Ishikawa (cell line): Measurements from ENCODE around the gene ATG4C.

Experiments
- CEBPB ChIP-seq: IDR thresholded peaks from 2 replicates; pipeline ENCODE4 v1.6.1; 2012
- CREB1 ChIP-seq: IDR thresholded peaks from 2 replicates; pipeline ENCODE4 v1.6.1; 2012; ENCODE audit warnings: low read depth
- EGR1 ChIP-seq: IDR thresholded peaks from 2 replicates; pipeline ENCODE4 v1.6.1; 2012
- EP300 ChIP-seq: IDR thresholded peaks from 2 replicates; pipeline ENCODE4 v1.6.1; 2012; ENCODE audit warnings: borderline replicate concordance
- FOXM1 ChIP-seq: IDR thresholded peaks from 2 replicates; pipeline ENCODE4 v1.6.1; 2012; ENCODE audit warnings: low read depth, borderline replicate concordance
- NFIC ChIP-seq: IDR thresholded peaks from 2 replicates; pipeline ENCODE4 v1.6.1; 2012
- RAD21 ChIP-seq: IDR thresholded peaks from 2 replicates; pipeline ENCODE4 v1.6.1; 2012; ENCODE audit warnings: low read depth
- TAF1 ChIP-seq: IDR thresholded peaks from 2 replicates; pipeline ENCODE4 v1.6.1; 2012; ENCODE audit warnings: low read depth, mild to moderate bottlenecking
- TCF12 ChIP-seq: IDR thresholded peaks from 2 replicates; pipeline ENCODE4 v1.6.1; 2012; ENCODE audit warnings: low read depth
- TEAD4 ChIP-seq: IDR thresholded peaks from 2 replicates; pipeline ENCODE4 v1.6.1; 2012
- YY1 ChIP-seq: IDR thresholded peaks from 2 replicates; pipeline ENCODE4 v1.6.1; 2012; ENCODE audit warnings: low read depth
- ZBTB7A ChIP-seq: IDR thresholded peaks from 2 replicates; pipeline ENCODE4 v1.6.1; 2012; ENCODE audit warnings: low read depth
- TF ChIP-seq, protein P1 (sequence below): IDR thresholded peaks from 2 replicates; pipeline ENCODE4 v1.6.1; 2012
- TF ChIP-seq, protein P2 (sequence below): IDR thresholded peaks from 2 replicates; pipeline ENCODE4 v1.6.1; 2012
- TF ChIP-seq, protein P3 (sequence below): IDR thresholded peaks from 2 replicates; pipeline ENCODE4 v1.6.1; 2012; ENCODE audit warnings: low read depth, mild to moderate bottlenecking

ATG4C gene

DNA sequence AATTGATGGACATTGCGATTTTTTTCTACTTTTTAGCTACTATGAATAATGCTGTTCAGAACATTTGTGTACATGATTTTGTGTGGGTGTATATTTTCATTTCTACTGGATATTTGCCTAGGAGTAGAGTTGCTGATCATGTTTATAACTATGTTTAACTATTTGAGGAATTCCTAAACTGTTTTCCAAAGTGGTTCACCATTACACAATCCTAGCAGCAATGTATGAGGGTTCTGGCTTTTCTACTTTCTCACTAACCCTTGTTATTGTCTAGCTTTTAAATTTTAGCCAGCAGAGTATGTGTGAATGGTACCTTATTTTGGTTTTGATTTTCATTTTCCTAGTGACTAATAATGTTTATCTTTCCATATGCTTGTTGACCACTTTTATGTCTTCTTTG, 86.2 kb downstream of the ATG4C start:
- TF ChIP-seq TAF1, result no peak
- no peak for TF ChIP-seq YY1
- TF ChIP-seq EP300, result no peak
- no peak for TF ChIP-seq NFIC
- TF ChIP-seq FOXM1, result no peak
- TF ChIP-seq, protein P1, sequence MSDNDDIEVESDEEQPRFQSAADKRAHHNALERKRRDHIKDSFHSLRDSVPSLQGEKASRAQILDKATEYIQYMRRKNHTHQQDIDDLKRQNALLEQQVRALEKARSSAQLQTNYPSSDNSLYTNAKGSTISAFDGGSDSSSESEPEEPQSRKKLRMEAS, result no peak
- no peak for TF ChIP-seq RAD21
- no peak for TF ChIP-seq TCF12
- no peak for TF ChIP-seq ZBTB7A
- TF ChIP-seq CREB1, result no peak
- TF ChIP-seq, protein P2, sequence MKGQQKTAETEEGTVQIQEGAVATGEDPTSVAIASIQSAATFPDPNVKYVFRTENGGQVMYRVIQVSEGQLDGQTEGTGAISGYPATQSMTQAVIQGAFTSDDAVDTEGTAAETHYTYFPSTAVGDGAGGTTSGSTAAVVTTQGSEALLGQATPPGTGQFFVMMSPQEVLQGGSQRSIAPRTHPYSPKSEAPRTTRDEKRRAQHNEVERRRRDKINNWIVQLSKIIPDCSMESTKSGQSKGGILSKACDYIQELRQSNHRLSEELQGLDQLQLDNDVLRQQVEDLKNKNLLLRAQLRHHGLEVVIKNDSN, result no peak
- TF ChIP-seq, protein P3, sequence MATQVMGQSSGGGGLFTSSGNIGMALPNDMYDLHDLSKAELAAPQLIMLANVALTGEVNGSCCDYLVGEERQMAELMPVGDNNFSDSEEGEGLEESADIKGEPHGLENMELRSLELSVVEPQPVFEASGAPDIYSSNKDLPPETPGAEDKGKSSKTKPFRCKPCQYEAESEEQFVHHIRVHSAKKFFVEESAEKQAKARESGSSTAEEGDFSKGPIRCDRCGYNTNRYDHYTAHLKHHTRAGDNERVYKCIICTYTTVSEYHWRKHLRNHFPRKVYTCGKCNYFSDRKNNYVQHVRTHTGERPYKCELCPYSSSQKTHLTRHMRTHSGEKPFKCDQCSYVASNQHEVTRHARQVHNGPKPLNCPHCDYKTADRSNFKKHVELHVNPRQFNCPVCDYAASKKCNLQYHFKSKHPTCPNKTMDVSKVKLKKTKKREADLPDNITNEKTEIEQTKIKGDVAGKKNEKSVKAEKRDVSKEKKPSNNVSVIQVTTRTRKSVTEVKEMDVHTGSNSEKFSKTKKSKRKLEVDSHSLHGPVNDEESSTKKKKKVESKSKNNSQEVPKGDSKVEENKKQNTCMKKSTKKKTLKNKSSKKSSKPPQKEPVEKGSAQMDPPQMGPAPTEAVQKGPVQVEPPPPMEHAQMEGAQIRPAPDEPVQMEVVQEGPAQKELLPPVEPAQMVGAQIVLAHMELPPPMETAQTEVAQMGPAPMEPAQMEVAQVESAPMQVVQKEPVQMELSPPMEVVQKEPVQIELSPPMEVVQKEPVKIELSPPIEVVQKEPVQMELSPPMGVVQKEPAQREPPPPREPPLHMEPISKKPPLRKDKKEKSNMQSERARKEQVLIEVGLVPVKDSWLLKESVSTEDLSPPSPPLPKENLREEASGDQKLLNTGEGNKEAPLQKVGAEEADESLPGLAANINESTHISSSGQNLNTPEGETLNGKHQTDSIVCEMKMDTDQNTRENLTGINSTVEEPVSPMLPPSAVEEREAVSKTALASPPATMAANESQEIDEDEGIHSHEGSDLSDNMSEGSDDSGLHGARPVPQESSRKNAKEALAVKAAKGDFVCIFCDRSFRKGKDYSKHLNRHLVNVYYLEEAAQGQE, result no peak
- no peak for TF ChIP-seq TEAD4
- no peak for TF ChIP-seq EGR1
- TF ChIP-seq CEBPB, result no peak

DNA sequence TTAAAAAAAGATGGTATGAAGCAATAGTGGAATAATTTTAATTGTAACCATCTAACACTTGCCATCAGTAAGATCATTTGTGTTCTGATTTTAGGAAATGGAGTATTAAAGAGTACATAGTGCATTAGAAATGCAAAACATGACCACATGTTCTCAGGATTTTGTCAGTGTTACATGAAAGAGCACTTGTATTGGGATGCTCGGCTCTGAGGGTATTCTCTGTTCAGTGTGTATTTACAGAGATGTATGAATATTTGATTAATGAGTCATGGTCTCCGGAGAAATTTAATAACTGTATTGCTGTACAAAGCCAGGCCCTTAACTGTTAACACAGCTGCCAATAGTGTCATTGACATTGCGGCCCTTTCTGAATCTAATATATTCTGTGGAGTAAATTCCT, 91.7 kb downstream of the ATG4C start:
- TF ChIP-seq TEAD4, result no peak

DNA sequence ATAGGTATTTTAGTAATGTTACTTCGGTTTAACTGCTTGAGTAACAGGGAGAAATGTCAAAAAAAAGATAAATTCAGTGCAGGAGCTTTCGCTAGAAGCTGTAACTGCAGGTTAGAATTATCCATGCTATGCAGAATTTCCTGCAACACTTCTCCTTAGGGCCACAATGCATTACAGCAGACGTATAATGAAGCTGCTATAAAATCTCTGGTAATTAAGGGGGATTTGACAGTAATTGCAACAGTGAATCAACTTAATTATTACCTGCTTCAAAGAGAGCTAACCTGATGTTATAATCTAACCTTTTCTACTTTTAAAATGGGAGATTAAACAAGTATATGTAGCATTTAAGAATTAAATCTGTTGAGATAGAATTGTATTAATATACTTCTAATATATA, 92.6 kb downstream of the ATG4C start:
- TF ChIP-seq, protein P3, result no peak
- TF ChIP-seq NFIC (no peak), CREB1 (no peak), RAD21 (no peak), ZBTB7A (no peak), TEAD4 (no peak), TCF12 (no peak), TAF1 (no peak), YY1 (no peak), EP300 (no peak), FOXM1 (no peak), CEBPB (no peak), EGR1 (no peak)
- TF ChIP-seq, protein P2, result no peak
- TF ChIP-seq, protein P1, result no peak

DNA sequence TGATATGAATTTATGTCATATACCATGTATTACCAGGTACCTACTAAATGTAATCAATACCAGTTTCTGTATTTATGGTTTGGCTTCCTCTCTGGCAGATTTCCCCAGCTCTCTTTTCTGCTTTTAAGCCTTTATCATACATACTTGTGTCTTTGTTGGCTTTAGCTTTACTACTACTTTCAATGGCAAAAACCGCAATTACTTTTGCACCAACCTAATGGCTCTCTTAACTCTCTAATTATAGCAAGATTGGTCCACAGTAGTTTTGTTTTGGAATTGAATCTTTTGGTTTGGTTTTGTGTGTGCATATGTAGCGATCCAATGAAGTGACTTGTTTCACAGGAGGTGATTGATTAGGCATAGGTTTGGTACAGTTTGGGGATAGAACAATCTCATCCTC, 93.6 kb downstream of the ATG4C start:
- TF ChIP-seq EGR1 (no peak), EP300 (no peak), TEAD4 (no peak), TCF12 (no peak), TAF1 (no peak), CEBPB (no peak), YY1 (no peak), ZBTB7A (no peak), FOXM1 (no peak), CREB1 (no peak), NFIC (no peak), RAD21 (no peak)
- TF ChIP-seq, protein P1, result no peak
- TF ChIP-seq, protein P3, result no peak
- TF ChIP-seq, protein P2, result no peak
